HG02884 (cell line): ENCODE data around the gene IFIT3.

Experiments used
- ATAC-seq: cut with Tn5 transposase; IDR thresholded peaks from one replicate; pipeline ENCODE4 v1.9.1; 2021; ENCODE audit warnings: mild to moderate bottlenecking, moderate library complexity; ENCODE audit not compliant: unreplicated experiment

IFIT3 gene

DNA sequence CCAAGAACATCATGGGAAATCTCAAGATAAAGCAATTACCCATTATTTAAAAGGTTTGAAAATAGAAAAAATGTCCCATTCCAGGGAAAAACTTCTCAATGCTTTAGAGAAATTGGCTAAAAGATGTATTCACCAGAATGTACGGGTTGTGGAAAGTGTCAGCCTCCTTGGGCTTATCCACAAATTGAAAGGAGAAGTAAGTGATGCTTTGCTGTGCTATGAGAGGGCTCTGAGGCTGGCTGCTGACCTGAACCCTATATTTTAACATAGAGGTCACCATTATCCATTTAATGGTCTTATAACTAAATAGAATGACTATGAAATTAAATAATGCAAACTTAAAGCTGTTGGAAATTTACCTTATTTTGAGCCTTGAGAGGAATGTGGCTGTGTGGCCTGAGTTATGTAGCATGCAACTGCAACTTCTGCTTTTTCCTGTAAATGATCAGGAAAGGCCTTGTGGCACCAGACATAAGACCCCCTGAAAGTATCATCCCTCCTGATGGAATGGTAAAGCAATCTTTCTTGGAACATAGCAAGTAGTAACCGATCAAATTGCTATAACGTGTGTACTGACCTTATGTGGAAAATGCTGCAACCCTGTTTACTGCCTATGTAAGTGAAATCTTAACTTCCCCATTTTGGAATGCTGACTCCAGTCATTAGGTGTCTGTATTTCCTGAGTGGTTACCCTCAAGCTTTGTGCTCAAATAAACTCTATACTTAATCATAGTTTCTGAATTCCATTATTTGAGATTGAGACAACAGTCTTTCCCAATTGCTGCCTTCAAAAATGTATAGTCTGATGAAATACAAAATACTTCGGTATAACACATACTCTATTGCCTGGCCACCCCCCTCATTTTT is 56.9 kb downstream of the IFIT3 start:
- ATAC-seq, result no peak

DNA sequence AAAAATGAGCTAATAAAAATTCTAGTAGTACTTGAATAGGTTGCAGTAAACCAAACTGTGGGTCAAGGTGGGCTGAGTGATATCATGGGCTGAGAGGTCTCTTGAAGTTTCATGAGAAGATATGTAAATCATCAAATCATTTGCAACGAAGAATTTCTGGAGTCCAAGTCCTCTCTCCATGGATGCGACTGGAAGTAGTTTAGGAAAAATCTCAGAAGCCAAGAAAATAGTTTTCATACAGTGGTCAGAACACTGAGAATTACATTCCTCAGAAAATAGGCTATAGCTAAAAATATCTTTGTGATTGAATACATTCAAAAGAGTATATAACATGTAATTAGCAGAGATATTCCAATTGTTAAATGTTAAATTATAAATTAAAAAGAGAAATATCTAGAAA is 61.0 kb downstream of the IFIT3 start:
- ATAC-seq, result no peak

DNA sequence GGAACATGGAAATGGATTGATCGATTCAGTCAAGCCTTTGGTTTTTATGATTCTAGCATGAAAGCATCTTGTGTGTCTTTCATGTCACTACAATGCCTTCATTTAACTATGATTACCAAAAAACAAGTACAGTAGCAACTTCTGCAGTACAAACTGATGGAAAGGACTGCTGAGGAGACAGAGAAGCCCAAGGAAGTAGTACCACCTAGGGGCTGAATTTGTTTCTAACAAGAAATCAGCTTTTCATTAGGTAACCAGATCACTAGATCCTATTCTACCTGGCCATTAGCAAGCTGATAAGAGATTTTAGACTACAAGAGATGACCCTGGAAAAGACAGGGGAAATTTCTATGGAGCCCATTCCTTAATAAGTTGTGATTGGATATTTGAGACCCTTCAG is 61.5 kb downstream of the IFIT3 start:
- no peak for ATAC-seq
